DND-41 (cell line): ENCODE data around the gene MYL4.

ENCODE experiments used
- EZH2 ChIP-seq: IDR thresholded peaks from 3 replicates; pipeline ENCODE4 v1.6.1; 2012; ENCODE audit warnings: borderline replicate concordance, low read depth, mild to moderate bottlenecking, moderate library complexity, low read length, inconsistent platforms; ENCODE audit not compliant: severe bottlenecking
- TF ChIP-seq, protein P1 (sequence below): IDR thresholded peaks from 2 replicates; pipeline ENCODE4 v1.5.1; 2012; ENCODE audit warnings: borderline replicate concordance, low read length, moderate library complexity, mild to moderate bottlenecking; ENCODE audit not compliant: poor library complexity, severe bottlenecking; ENCODE audit errors: extremely low read depth

DNA sequence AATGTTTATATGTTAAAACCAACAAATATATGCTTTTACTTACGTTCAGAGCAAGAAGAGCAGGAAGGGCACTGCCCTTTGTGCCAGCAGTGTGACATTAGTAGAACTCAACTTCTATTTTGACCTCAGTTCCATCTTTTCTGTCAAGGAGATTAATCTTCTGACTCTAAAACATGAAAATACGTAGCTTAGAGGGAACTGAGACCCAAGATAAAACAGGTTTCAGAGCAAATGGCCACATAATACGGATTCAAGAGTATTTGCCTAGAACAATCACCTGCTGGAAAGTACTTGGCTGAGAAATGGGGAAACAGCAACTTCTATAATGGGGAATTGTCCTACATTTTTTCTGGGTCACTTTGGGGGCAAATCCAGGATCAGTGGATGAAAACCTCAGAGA lies 22.2 kb downstream of the MYL4 start:
- TF ChIP-seq, protein P1, sequence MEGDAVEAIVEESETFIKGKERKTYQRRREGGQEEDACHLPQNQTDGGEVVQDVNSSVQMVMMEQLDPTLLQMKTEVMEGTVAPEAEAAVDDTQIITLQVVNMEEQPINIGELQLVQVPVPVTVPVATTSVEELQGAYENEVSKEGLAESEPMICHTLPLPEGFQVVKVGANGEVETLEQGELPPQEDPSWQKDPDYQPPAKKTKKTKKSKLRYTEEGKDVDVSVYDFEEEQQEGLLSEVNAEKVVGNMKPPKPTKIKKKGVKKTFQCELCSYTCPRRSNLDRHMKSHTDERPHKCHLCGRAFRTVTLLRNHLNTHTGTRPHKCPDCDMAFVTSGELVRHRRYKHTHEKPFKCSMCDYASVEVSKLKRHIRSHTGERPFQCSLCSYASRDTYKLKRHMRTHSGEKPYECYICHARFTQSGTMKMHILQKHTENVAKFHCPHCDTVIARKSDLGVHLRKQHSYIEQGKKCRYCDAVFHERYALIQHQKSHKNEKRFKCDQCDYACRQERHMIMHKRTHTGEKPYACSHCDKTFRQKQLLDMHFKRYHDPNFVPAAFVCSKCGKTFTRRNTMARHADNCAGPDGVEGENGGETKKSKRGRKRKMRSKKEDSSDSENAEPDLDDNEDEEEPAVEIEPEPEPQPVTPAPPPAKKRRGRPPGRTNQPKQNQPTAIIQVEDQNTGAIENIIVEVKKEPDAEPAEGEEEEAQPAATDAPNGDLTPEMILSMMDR = no peak
- TF ChIP-seq EZH2 = no peak
